Measurements from ENCODE around the gene VMAC.

The VMAC gene

DNA sequence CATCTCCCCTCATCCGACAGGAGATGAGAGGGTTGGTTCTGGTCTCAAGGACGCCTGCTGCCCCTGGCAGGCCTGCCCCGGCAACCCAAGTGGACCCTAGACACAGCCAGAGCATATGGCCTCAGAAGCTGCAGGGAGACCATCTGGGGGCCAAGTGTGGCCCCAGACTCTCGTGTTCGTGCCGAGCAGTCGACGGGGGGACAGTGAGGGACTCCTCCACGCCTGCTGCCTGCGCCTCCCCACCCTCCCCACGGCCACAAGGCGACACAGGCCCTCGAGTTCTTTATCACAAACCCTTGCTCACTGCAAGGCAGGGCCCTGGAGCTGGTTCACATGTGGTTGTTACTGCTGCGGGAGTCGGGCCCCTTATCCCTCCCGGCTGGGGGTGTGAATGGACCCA lies 18.7 kb downstream of the VMAC start:
- no peaks in the 10 kb centered on the region for H3K9me3 ChIP-seq (ENCODE audit: control insufficient read depth, insufficient read depth, low read depth, low read length)
- H3K9ac ChIP-seq (ENCODE audit: low read length), result no peak overlapping the region
- H3K27ac ChIP-seq (ENCODE audit: low read depth, low read length), result no peak overlapping the region
- H3K4me1 ChIP-seq (ENCODE audit: control insufficient read depth, insufficient read depth, low read length), result no peaks in the 10 kb centered on the region
- peaks cover 95% of the 10 kb centered on the region for H3K36me3 ChIP-seq (ENCODE audit: control insufficient read depth, insufficient read depth, low read length)
- no peaks in the 10 kb centered on the region for H3K27me3 ChIP-seq (ENCODE audit: control insufficient read depth, insufficient read depth, low read length)
- H3K4me3 ChIP-seq (ENCODE audit: low read depth, low read length), result no peak overlapping the region

- Histone ChIP-seq H3K36me3 (ENCODE audit: control insufficient read depth, insufficient read depth, low read length) (peaks cover 99% of the 10 kb centered on the region), H3K9me3 (ENCODE audit: control insufficient read depth, insufficient read depth, low read depth, low read length) (no peaks in the 10 kb centered on the region)
Measured at GRCh38 chr19:5925830-5926427, 21.3 kb downstream of the VMAC start.

GRCh38 chr19:5926641-5927440 lies 22.2 kb downstream of the VMAC start:
- peaks cover 98% of the 10 kb centered on the region for H3K36me3 ChIP-seq (ENCODE audit: control insufficient read depth, insufficient read depth, low read length)
- H3K27ac ChIP-seq (ENCODE audit: low read depth, low read length), result no peak overlapping the region
- no peak overlapping the region for H3K9ac ChIP-seq (ENCODE audit: low read length)
- no peaks in the 10 kb centered on the region for H3K4me1 ChIP-seq (ENCODE audit: control insufficient read depth, insufficient read depth, low read length)
- no peaks in the 10 kb centered on the region for H3K27me3 ChIP-seq (ENCODE audit: control insufficient read depth, insufficient read depth, low read length)
- H3K4me3 ChIP-seq (ENCODE audit: low read depth, low read length), result no peak overlapping the region
- no peaks in the 10 kb centered on the region for H3K9me3 ChIP-seq (ENCODE audit: control insufficient read depth, insufficient read depth, low read depth, low read length)

More at GRCh38 chr19:5925830-5926427, 21.3 kb downstream of the VMAC start:
- H3K27ac ChIP-seq (ENCODE audit: low read depth, low read length), result no peak overlapping the region
- H3K9ac ChIP-seq (ENCODE audit: low read length), result no peak overlapping the region
- no peaks in the 10 kb centered on the region for H3K4me1 ChIP-seq (ENCODE audit: control insufficient read depth, insufficient read depth, low read length)
- H3K4me3 ChIP-seq (ENCODE audit: low read depth, low read length), result no peak overlapping the region
- H3K27me3 ChIP-seq (ENCODE audit: control insufficient read depth, insufficient read depth, low read length), result no peaks in the 10 kb centered on the region

DNA sequence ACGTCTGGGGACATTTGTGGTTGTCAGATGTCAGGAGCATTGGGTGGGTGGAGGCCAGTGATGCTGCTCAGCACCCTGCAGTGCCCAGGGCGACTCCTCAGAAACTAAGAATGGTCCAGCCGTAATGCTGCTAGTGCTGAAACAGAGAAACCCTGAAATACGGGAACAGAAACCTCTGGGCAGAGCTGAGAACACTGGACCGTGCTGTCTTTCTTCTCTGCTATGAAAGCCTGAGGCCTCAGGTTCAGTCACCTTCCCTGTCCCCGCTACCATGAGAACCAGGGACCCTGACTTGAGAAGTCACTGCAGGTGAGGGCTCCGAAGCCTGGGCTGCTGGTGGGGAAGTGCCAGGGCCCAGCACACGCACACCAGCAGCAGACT lies 22.8 kb downstream of the VMAC start:
- H3K27me3 ChIP-seq (ENCODE audit: control insufficient read depth, insufficient read depth, low read length), result no peaks in the 10 kb centered on the region
- no peak overlapping the region for H3K4me3 ChIP-seq (ENCODE audit: low read depth, low read length)
- H3K4me1 ChIP-seq (ENCODE audit: control insufficient read depth, insufficient read depth, low read length), result no peaks in the 10 kb centered on the region
- H3K9ac ChIP-seq (ENCODE audit: low read length), result no peak overlapping the region
- H3K9me3 ChIP-seq (ENCODE audit: control insufficient read depth, insufficient read depth, low read depth, low read length), result no peaks in the 10 kb centered on the region
- H3K36me3 ChIP-seq (ENCODE audit: control insufficient read depth, insufficient read depth, low read length), result peaks cover 98% of the 10 kb centered on the region
- H3K27ac ChIP-seq (ENCODE audit: low read depth, low read length), result no peak overlapping the region

DNA sequence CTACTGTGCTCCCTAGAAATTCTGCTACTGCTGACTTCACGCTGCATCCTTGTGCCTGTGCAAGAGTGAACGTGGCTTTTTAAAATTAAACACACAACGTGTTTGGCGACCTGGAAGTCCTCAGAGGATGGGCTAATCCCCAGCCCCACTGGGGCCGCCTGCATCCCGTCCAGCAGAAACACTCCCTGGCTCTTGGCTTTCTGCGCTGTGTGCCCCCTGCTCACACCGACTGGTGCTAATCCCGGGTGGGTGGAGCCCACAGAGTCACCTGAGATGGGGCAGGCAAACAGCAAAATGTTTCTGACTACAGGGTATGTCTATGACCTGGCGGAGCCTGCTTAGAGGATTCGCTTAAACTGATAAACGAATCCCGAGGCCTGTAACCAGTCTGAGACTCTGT lies 24.5 kb downstream of the VMAC start:
- Histone ChIP-seq H3K27ac (ENCODE audit: low read depth, low read length) (no peak overlapping the region), H3K9me3 (ENCODE audit: control insufficient read depth, insufficient read depth, low read depth, low read length) (no peaks in the 10 kb centered on the region), H3K4me3 (ENCODE audit: low read depth, low read length) (no peak overlapping the region), H3K36me3 (ENCODE audit: control insufficient read depth, insufficient read depth, low read length) (peaks cover 97% of the 10 kb centered on the region), H3K4me1 (ENCODE audit: control insufficient read depth, insufficient read depth, low read length) (no peaks in the 10 kb centered on the region), H3K27me3 (ENCODE audit: control insufficient read depth, insufficient read depth, low read length) (no peaks in the 10 kb centered on the region), H3K9ac (ENCODE audit: low read length) (no peak overlapping the region)

DNA sequence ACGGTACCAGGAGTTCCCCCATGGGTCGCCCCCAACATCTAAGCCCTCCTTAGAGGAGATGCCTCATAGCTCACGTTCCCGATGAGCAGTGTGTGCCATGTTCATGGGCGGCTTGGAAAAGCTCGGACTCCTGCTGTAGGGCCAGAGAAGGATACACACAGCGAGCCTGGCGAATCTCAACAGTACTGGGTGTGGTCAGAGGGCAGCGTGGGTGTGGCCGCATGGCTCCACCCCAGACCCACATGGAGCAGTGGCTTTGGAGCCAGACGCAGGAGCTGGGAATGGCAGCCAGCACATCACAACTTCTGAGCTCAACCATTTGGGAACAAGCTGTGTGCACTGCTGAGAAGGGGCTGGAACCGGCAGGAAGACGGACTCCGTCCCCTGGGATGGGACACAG lies 25.0 kb downstream of the VMAC start:
- Histone ChIP-seq H3K36me3 (ENCODE audit: control insufficient read depth, insufficient read depth, low read length) (peaks cover 92% of the 10 kb centered on the region), H3K4me3 (ENCODE audit: low read depth, low read length) (no peak overlapping the region), H3K27ac (ENCODE audit: low read depth, low read length) (no peak overlapping the region), H3K9ac (ENCODE audit: low read length) (no peak overlapping the region), H3K27me3 (ENCODE audit: control insufficient read depth, insufficient read depth, low read length) (no peaks in the 10 kb centered on the region), H3K9me3 (ENCODE audit: control insufficient read depth, insufficient read depth, low read depth, low read length) (no peaks in the 10 kb centered on the region), H3K4me1 (ENCODE audit: control insufficient read depth, insufficient read depth, low read length) (no peaks in the 10 kb centered on the region)

- H3K9me3 ChIP-seq (ENCODE audit: control insufficient read depth, insufficient read depth, low read depth, low read length), result no peaks in the 10 kb centered on the region
- no peak overlapping the region for H3K9ac ChIP-seq (ENCODE audit: low read length)
- H3K27ac ChIP-seq (ENCODE audit: low read depth, low read length), result no peak overlapping the region
- H3K4me3 ChIP-seq (ENCODE audit: low read depth, low read length), result no peak overlapping the region
- no peaks in the 10 kb centered on the region for H3K4me1 ChIP-seq (ENCODE audit: control insufficient read depth, insufficient read depth, low read length)
- peaks cover 89% of the 10 kb centered on the region for H3K36me3 ChIP-seq (ENCODE audit: control insufficient read depth, insufficient read depth, low read length)
- no peaks in the 10 kb centered on the region for H3K27me3 ChIP-seq (ENCODE audit: control insufficient read depth, insufficient read depth, low read length)
Measured at GRCh38 chr19:5931251-5931650, 26.6 kb downstream of the VMAC start.

DNA sequence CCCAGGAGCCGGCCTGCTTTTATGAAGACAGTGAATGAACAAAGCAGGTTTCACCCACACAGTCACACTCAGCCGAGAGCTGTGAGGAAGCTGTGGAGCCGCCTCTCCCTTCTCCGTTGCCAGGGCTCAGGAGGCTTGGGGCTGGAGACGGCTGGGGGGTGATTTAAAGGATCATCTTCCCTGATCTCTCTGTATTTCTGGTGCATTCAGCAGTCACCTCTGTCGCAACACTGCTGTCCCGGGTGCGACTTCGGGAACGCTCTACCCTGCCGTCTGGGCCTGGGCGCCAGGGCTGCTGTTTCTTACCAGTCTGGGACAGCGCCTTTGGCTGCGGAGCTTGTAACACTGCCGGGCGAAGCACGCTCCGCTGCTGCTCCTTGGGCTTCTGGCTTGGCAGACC lies 27.5 kb downstream of the VMAC start:
- Histone ChIP-seq H3K27me3 (ENCODE audit: control insufficient read depth, insufficient read depth, low read length) (no peaks in the 10 kb centered on the region), H3K36me3 (ENCODE audit: control insufficient read depth, insufficient read depth, low read length) (peaks cover 87% of the 10 kb centered on the region), H3K4me1 (ENCODE audit: control insufficient read depth, insufficient read depth, low read length) (no peaks in the 10 kb centered on the region), H3K27ac (ENCODE audit: low read depth, low read length) (no peak overlapping the region), H3K9me3 (ENCODE audit: control insufficient read depth, insufficient read depth, low read depth, low read length) (no peaks in the 10 kb centered on the region), H3K9ac (ENCODE audit: low read length) (no peak overlapping the region), H3K4me3 (ENCODE audit: low read depth, low read length) (no peak overlapping the region)

GRCh38 chr19:5932609-5933262 lies 28.1 kb downstream of the VMAC start:
- Histone ChIP-seq H3K36me3 (ENCODE audit: control insufficient read depth, insufficient read depth, low read length) (peaks cover 87% of the 10 kb centered on the region), H3K27ac (ENCODE audit: low read depth, low read length) (no peak overlapping the region)

GRCh38 chr19:5933391-5934068 lies 28.9 kb downstream of the VMAC start:
- Histone ChIP-seq H3K27me3 (ENCODE audit: control insufficient read depth, insufficient read depth, low read length) (no peaks in the 10 kb centered on the region), H3K9ac (ENCODE audit: low read length) (no peak overlapping the region), H3K4me1 (ENCODE audit: control insufficient read depth, insufficient read depth, low read length) (no peaks in the 10 kb centered on the region), H3K27ac (ENCODE audit: low read depth, low read length) (no peak overlapping the region), H3K9me3 (ENCODE audit: control insufficient read depth, insufficient read depth, low read depth, low read length) (no peaks in the 10 kb centered on the region), H3K36me3 (ENCODE audit: control insufficient read depth, insufficient read depth, low read length) (peaks cover 83% of the 10 kb centered on the region), H3K4me3 (ENCODE audit: low read depth, low read length) (no peak overlapping the region)

More at GRCh38 chr19:5932609-5933262, 28.1 kb downstream of the VMAC start:
- no peak overlapping the region for H3K9ac ChIP-seq (ENCODE audit: low read length)
- no peak overlapping the region for H3K4me3 ChIP-seq (ENCODE audit: low read depth, low read length)
- H3K27me3 ChIP-seq (ENCODE audit: control insufficient read depth, insufficient read depth, low read length), result no peaks in the 10 kb centered on the region
- no peaks in the 10 kb centered on the region for H3K9me3 ChIP-seq (ENCODE audit: control insufficient read depth, insufficient read depth, low read depth, low read length)
- no peaks in the 10 kb centered on the region for H3K4me1 ChIP-seq (ENCODE audit: control insufficient read depth, insufficient read depth, low read length)

DNA sequence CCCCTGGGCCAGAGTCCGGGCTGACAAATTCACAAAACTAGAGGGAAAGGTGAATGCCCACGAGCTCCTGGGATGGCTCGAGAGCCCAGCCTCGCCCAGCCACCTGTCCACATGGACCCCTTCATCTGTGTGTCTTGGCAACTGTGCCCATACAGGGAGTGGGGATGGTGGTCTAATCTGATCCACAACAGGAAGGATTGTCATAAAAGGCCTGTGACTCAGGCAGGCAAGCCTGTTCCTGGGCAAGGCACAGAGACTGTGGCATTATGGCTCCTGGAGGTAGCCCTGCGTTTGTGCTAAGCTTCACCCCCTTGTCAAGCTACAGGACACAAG lies 29.4 kb downstream of the VMAC start:
- no peak overlapping the region for H3K27ac ChIP-seq (ENCODE audit: low read depth, low read length)
- no peaks in the 10 kb centered on the region for H3K9me3 ChIP-seq (ENCODE audit: control insufficient read depth, insufficient read depth, low read depth, low read length)
- H3K27me3 ChIP-seq (ENCODE audit: control insufficient read depth, insufficient read depth, low read length), result no peaks in the 10 kb centered on the region
- no peak overlapping the region for H3K9ac ChIP-seq (ENCODE audit: low read length)
- H3K4me1 ChIP-seq (ENCODE audit: control insufficient read depth, insufficient read depth, low read length), result no peaks in the 10 kb centered on the region
- no peak overlapping the region for H3K4me3 ChIP-seq (ENCODE audit: low read depth, low read length)
- peaks cover 80% of the 10 kb centered on the region for H3K36me3 ChIP-seq (ENCODE audit: control insufficient read depth, insufficient read depth, low read length)

Measured in HUES6 (cell line).